ENCODE measurements around the gene C12orf57. TPM values are rescaled to one million over a fixed set of nuclear protein-coding genes. Genes with fewer than 3 reads are reported as not detected.
A peak's percentile ranks its signal among the peaks of the same experiment; 100 is the strongest.

C12orf57 gene
- total and polyA plus RNA-seq, 2 of the 13 experiments (the other 11 are each of a cell fraction or from before 2014, with no cell fraction given) = 84.0 to 287 TPM

- no peaks in the 10 kb centered on the region for H4K20me1 ChIP-seq (ENCODE audit: insufficient read depth, low read length)
- no peak overlapping the region for H2AFZ ChIP-seq (ENCODE audit: low read length)
- POLR2A ChIA-PET = interaction anchor here (1.0 to 2.7 kb wide), 9 partner anchors 10 to 592 kb away, joined by 3 to 24 read pairs (median 4); partner anchors contain the start of genes C12orf57, CDCA3, RNU7-1 and SPSB2
- peak overlapping the region; percentile 88 for H3K4me2 ChIP-seq (ENCODE audit: low read depth, low read length)
- H3K9ac ChIP-seq (ENCODE audit: insufficient read depth, low read depth, low read length) = peak overlapping the region; percentile 81
- peaks cover 30% of the 10 kb centered on the region for H3K79me2 ChIP-seq (ENCODE audit: insufficient read depth, low read length)
- no peaks in the 10 kb centered on the region; a peak in 1 of 5 replicates for H3K27me3 ChIP-seq (ENCODE audit: control insufficient read depth in 1 of 2, insufficient read depth in 2 of 2, low read length in 2 of 2)
- peaks cover 66% of the 10 kb centered on the region for H3K4me1 ChIP-seq (ENCODE audit: insufficient read depth, low read length)
- CTCF ChIA-PET (ENCODE audit: low intra/inter-chr PET ratio, low total read pairs) = no interaction called here
- H3K36me3 ChIP-seq (replicated peaks in 1 of 2; ENCODE audit: control insufficient read depth in 1 of 2, insufficient read depth in 2 of 2, low read length in 2 of 2) = peaks cover 0 to 1% of the 10 kb centered on the region in 2 experiments; a peak in 1 of 5 replicates
- intact Hi-C loops (cut with micrococcal nuclease; ENCODE audit: unreplicated experiment) = loop anchor here (5.0 kb wide), 1 partner anchor 184 kb away; no protein-coding TSS in a partner anchor
- peak; percentile 3; the same call in 1 of the 3 replicates for ATAC-seq
- peak overlapping the region; percentile 54 for H3K27ac ChIP-seq (ENCODE audit: extremely low read length, insufficient read depth, low read length)
- H3K4me3 ChIP-seq (replicated peaks in 1 of 3; ENCODE audit: insufficient read depth in 1 of 3, low read depth in 2 of 3, low read length in 3 of 3) = peak overlapping the region; percentile 82 to 93 (median 90)
- no peak for FAIRE-seq
- TF ChIP-seq HDAC1 (CRISPR knock-in tag; IDR thresholded peaks at IDR 0.05) = peak; percentile 29; the same call in 1 of the 2 replicates
- TF ChIP-seq JARID2 (CRISPR knock-in tag; IDR thresholded peaks at IDR 0.05; ENCODE audit: insufficient replicate concordance) = no peak
- TF ChIP-seq PATZ1 (CRISPR knock-in tag; IDR thresholded peaks at IDR 0.05) = peak; percentile 30; the same call in 1 of the 2 replicates
- TF ChIP-seq PHF8 (CRISPR knock-in tag; IDR thresholded peaks at IDR 0.05) = 0 out of 2 replicates have a peak, but pooled peaks have one; percentile 23
- TF ChIP-seq SRY (CRISPR knock-in tag; IDR thresholded peaks at IDR 0.05) = no peak
- 0 out of 2 replicates have a peak, but pooled peaks have one; percentile 18 for TF ChIP-seq KDM3A (CRISPR knock-in tag; IDR thresholded peaks at IDR 0.05; ENCODE audit: low read depth)
- peak; percentile 34; the same call in 1 of the 2 replicates for TF ChIP-seq GABPB1 (CRISPR knock-in tag; IDR thresholded peaks at IDR 0.05)
- TF ChIP-seq HOXA3 (CRISPR knock-in tag; IDR thresholded peaks at IDR 0.05) = peak; percentile 27; the same call in 1 of the 2 replicates
- H3K9me3 ChIP-seq (ENCODE audit: low read length) = no peaks in the 10 kb centered on the region
- 2% methylated on average over 63 of the region's 79 CpGs for WGBS (ENCODE audit: low lambda C conversion rate)
- DNase-seq (ENCODE audit: low spot score) = no peak
- in situ Hi-C loops (cut with HindIII; ENCODE audit: extremely low pct_ligation_motif_present, low pct_unique_long_range_greater_than_20kb) = no loop called here
- BruUV-seq (replicated peaks) = no TSS peak
These were observed 15.7 kb upstream of the C12orf57 start for GRCh38 chr12:6928022-6928702.
